GM12874 (cell line): Measurements from ENCODE around the gene TLE3.

Experiments used
- CTCF ChIP-seq: IDR thresholded peaks from 2 replicates; pipeline ENCODE4 v1.5.1; 2011; ENCODE audit warnings: low read depth, mild to moderate bottlenecking, control low read depth, low read length, moderate library complexity; ENCODE audit not compliant: insufficient read depth

The TLE3 gene

GRCh38 chr15:70120958-70121623 is 23.4 kb upstream of the TLE3 start:
- TF ChIP-seq CTCF: no peak

GRCh38 chr15:70119911-70120508 is 22.3 kb upstream of the TLE3 start:
- TF ChIP-seq CTCF: no peak

GRCh38 chr15:70118599-70118998 is 20.9 kb upstream of the TLE3 start:
- no peak for TF ChIP-seq CTCF

- no peak for TF ChIP-seq CTCF
These were observed 18.6 kb upstream of the TLE3 start for GRCh38 chr15:70116317-70116716.

- TF ChIP-seq CTCF: no peak
These were observed 16.5 kb upstream of the TLE3 start for GRCh38 chr15:70114221-70114620.

GRCh38 chr15:70113304-70113700 is 15.6 kb upstream of the TLE3 start:
- TF ChIP-seq CTCF: no peak

- TF ChIP-seq CTCF: no peak
These were observed 14.3 kb upstream of the TLE3 start for GRCh38 chr15:70112074-70112395.
